ENCODE results near the gene STAT1.
"Not testable (repeated sequence)": the region's sequence is repeated elsewhere in the genome, so short reads cannot be mapped to it uniquely, and the experiment has no call there.

The STAT1 gene

DNA sequence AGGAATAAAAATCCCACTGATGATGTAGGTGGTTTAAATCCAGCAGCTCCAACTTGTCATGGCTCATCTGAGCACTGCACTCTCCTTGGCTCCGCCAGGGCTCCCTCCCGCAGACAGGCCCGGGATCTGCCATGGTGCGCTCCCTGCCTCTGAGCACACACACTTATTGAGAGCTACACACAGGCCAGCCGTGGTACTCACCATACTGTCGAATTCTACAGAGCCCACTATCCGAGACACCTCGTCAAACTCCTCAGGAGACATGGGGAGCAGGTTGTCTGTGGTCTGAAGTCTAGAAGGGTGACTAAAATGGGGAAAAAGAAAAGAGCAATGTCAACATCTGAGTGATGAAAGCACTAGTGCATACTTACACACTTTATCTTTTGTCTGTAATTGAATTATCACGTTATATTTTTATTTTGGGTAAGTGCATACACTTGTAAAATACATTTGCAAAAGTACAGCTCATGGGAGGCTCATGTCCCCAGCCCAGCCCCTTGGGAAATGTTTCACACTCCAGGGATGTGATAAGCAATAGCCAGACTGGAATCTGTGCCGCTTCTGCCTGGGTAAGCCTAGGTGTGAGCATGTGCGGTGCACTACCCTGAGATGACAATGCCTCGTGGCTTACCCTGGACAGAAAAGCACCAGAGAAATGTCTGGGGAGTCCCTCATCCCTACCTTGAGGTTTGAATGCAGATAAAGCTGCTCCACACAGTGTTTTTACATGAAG lies 39.2 kb downstream of the STAT1 start:
- peaks cover 41% of the 10 kb centered on the region for H3K36me3 ChIP-seq (ENCODE audit: insufficient read depth, low read length)
- H3K9ac ChIP-seq (ENCODE audit: low read depth, low read length) = no peak overlapping the region
- H3K9me3 ChIP-seq (ENCODE audit: control insufficient read depth, insufficient read depth, low read length) = no peaks in the 10 kb centered on the region; the same call in 1 of the 2 replicates
- H3K4me1 ChIP-seq (ENCODE audit: insufficient read depth, low read length) = no peaks in the 10 kb centered on the region

DNA sequence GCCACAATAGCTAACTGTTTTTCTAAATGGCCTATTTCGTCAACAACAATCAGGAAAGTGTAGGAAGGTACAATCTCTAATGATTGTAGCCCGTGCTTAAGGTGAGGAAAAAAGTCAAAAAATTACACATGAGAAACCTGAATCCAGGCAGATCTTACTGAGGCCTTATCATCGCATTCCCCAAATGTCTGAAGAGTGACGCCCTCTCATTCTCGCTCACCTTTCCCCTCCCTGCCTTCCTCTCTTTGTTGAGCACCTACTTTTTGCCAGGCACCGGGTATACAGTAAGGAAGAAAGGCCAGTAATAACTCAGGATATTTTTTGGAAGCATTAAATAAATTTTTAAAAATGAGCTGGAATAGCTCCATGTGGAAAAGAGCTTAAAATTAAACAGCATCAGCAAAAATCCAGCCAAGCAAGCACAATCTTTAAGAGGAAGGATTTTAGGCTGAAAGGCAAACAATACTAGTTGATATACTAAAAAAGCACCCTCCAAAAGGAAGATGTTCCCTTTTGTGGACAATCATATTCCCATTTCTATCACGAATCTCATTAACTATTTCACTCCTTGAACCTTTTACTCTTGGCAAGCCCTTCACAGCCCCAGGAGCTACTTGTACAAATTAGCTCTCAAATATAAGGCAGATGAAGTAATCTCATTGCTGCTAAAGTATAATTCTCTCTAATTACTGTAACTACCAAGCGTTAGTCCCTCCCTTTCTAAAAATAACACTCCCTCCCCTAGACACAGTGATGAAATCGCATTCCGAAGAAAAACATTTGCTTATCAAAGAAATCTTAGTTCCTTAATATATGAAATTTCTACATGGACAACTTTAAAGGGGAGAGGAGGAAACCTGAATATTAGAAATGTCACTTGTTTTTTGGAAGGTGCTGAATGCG lies 40.0 kb downstream of the STAT1 start:
- H3K36me3 ChIP-seq (ENCODE audit: insufficient read depth, low read length) = peaks cover 41% of the 10 kb centered on the region
- no peak overlapping the region for H3K9ac ChIP-seq (ENCODE audit: low read depth, low read length)
- H3K4me1 ChIP-seq (ENCODE audit: insufficient read depth, low read length) = no peaks in the 10 kb centered on the region
- H3K9me3 ChIP-seq (ENCODE audit: control insufficient read depth, insufficient read depth, low read length) = no peaks in the 10 kb centered on the region; the same call in 1 of the 2 replicates

- Histone ChIP-seq H3K36me3 (ENCODE audit: insufficient read depth, low read length) (peaks cover 34% of the 10 kb centered on the region), H3K4me1 (ENCODE audit: insufficient read depth, low read length) (no peaks in the 10 kb centered on the region), H3K9me3 (ENCODE audit: control insufficient read depth, insufficient read depth, low read length) (no peaks in the 10 kb centered on the region; the same call in 1 of the 2 replicates), H3K9ac (ENCODE audit: low read depth, low read length) (no peak overlapping the region)
These were observed 40.7 kb downstream of the STAT1 start for GRCh38 chr2:190973262-190973661.

DNA sequence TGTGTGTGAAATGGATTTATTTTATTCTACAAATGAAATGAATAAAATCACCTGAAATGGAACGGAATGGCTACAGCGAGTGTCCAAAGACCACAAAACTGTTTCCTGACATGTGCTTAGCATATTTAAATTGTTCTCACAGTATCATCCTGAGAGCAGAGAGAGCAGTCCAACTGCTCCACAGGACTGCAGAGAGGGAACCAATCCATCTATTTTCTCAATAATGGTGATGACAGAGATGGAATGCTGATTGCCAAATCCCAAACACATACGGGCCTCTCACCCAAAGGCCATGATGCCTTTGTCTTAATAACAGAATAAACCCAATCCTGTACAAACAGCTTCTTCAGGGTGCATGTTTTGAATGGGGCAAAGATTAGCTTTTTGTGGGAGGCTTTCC lies 41.1 kb downstream of the STAT1 start:
- peaks cover 33% of the 10 kb centered on the region for H3K36me3 ChIP-seq (ENCODE audit: insufficient read depth, low read length)
- no peaks in the 10 kb centered on the region; the same call in 1 of the 2 replicates for H3K9me3 ChIP-seq (ENCODE audit: control insufficient read depth, insufficient read depth, low read length)
- H3K9ac ChIP-seq (ENCODE audit: low read depth, low read length) = no peak overlapping the region
- no peaks in the 10 kb centered on the region for H3K4me1 ChIP-seq (ENCODE audit: insufficient read depth, low read length)

DNA sequence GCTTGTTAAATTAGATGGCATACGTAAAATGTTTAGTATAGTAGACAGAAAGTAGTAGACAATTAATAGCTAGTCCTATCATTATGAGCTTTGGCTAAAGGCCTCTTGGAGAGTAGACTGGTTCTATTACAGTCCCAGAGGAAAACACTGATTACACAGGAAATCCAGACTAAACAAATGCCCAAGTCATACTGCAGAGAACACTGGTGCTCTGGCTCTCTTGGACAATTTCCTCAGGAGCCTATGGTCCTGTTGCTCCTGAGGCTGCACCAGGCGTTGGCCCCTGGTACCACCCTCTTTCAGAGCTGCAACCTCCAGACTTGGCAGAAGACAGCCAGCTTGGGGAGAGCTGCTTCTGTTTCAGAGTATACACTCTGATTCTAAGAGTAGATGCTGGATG lies 41.8 kb downstream of the STAT1 start:
- no peak overlapping the region for H3K9ac ChIP-seq (ENCODE audit: low read depth, low read length)
- no peaks in the 10 kb centered on the region; the same call in 1 of the 2 replicates for H3K9me3 ChIP-seq (ENCODE audit: control insufficient read depth, insufficient read depth, low read length)
- H3K36me3 ChIP-seq (ENCODE audit: insufficient read depth, low read length) = peaks cover 33% of the 10 kb centered on the region
- no peaks in the 10 kb centered on the region for H3K4me1 ChIP-seq (ENCODE audit: insufficient read depth, low read length)

- H3K36me3 ChIP-seq (ENCODE audit: insufficient read depth, low read length) = peaks cover 26% of the 10 kb centered on the region
- H3K9me3 ChIP-seq (ENCODE audit: control insufficient read depth, insufficient read depth, low read length) = no peaks in the 10 kb centered on the region; the same call in 1 of the 2 replicates
- H3K9ac ChIP-seq (ENCODE audit: low read depth, low read length) = no peak overlapping the region
- H3K4me1 ChIP-seq (ENCODE audit: insufficient read depth, low read length) = no peaks in the 10 kb centered on the region
These were observed 43.0 kb downstream of the STAT1 start for GRCh38 chr2:190970873-190971506.

GRCh38 chr2:190970160-190970559 lies 43.8 kb downstream of the STAT1 start:
- H3K9ac ChIP-seq (ENCODE audit: low read depth, low read length) = no peak overlapping the region
- H3K36me3 ChIP-seq (ENCODE audit: insufficient read depth, low read length) = peaks cover 21% of the 10 kb centered on the region
- H3K4me1 ChIP-seq (ENCODE audit: insufficient read depth, low read length) = no peaks in the 10 kb centered on the region
- no peaks in the 10 kb centered on the region; the same call in 1 of the 2 replicates for H3K9me3 ChIP-seq (ENCODE audit: control insufficient read depth, insufficient read depth, low read length)

DNA sequence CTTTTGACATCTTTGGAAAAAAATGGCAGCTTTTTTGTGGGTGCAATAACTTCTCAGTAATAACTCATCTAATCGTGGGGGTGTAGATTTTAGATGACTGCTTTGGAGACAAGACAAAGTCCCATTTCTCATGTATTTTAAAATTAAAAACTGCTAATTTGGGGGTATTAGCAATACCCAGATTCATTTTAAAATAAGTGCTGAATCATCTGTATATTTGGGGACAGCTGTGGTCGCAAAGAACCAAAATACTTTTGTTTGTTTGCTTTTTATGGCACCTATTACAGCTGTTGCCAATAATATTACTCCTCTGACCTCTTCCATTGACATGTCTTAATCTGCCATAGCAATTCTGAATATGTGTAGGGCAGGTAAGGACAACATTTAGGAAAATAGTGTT lies 45.4 kb downstream of the STAT1 start:
- Histone ChIP-seq H3K9me3 (ENCODE audit: control insufficient read depth, insufficient read depth, low read length) (no peaks in the 10 kb centered on the region; the same call in 1 of the 2 replicates), H3K36me3 (ENCODE audit: insufficient read depth, low read length) (peaks cover 25% of the 10 kb centered on the region), H3K9ac (ENCODE audit: low read depth, low read length) (no peak overlapping the region), H3K4me1 (ENCODE audit: insufficient read depth, low read length) (no peaks in the 10 kb centered on the region)

DNA sequence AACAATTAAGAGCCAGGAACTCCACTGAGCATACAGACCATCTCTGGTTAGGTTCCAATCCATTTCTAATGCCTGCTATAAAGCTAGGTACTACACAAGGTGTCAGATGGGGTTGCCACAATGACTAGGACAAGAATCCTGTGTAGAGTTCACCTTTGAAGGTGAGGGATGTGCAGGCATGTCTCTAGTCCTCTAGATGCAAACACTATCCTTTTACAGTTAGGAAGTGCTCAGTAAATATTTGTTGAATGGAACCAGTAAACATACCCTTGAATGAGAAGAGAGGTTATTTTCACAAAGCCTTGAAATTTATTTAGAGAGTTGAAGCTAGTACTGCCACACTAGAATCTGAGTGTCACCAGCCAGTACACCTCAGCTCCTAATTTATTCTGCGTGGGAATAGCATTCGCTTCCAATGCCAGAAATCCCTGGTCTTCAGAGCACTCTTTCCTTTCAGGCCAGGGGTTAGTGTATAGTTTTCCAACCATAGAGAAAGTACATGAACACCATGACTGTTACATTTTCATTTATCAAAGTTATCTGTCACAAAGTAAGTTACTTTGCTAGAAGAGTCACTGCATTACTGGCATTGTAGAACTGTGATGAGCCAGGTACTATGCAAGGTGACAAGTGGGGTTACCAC lies 48.3 kb downstream of the STAT1 start:
- Histone ChIP-seq H3K36me3 (ENCODE audit: insufficient read depth, low read length) (peaks cover 12% of the 10 kb centered on the region), H3K4me1 (ENCODE audit: insufficient read depth, low read length) (no peaks in the 10 kb centered on the region), H3K9ac (ENCODE audit: low read depth, low read length) (no peak overlapping the region), H3K9me3 (ENCODE audit: control insufficient read depth, insufficient read depth, low read length) (no peaks in the 10 kb centered on the region)

DNA sequence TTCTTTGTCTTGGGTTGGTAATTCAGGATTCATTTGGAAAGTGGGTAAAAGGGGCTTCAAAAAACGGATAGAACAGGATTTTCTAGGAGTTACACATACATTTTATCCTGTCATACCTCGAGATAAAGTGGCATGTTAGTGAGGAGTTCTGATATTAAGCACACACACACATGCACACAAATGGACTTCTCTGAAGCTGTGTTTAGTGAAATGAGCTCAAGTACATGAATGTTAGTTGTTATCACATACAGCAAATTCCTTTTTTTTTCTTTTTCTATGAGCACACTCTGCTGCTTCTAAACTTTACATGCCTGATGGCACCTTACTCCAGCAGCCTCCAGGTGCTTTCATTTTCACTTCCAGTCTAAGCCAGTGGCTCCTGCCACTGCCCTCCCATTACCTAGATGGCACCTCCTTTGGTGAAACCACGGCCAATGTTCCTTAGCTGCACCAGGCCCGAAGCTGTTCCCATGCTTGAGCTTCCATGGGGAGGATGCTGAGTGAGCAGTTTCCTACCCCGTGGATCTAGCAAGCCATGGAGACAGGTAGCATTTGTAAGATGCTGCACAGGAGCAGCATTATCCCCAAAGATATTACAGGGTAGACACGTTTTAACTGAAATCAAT lies 49.7 kb downstream of the STAT1 start:
- Histone ChIP-seq H3K9me3 (ENCODE audit: control insufficient read depth, insufficient read depth, low read length) (no peaks in the 10 kb centered on the region), H3K4me1 (ENCODE audit: insufficient read depth, low read length) (no peaks in the 10 kb centered on the region), H3K36me3 (ENCODE audit: insufficient read depth, low read length) (peaks cover 4% of the 10 kb centered on the region; the same call in 1 of the 2 replicates), H3K9ac (ENCODE audit: low read depth, low read length) (no peak overlapping the region)

- Histone ChIP-seq H3K9ac (ENCODE audit: low read depth, low read length) (no peak overlapping the region), H3K36me3 (ENCODE audit: insufficient read depth, low read length) (peaks cover 4% of the 10 kb centered on the region; the same call in 1 of the 2 replicates), H3K4me1 (ENCODE audit: insufficient read depth, low read length) (no peaks in the 10 kb centered on the region), H3K9me3 (ENCODE audit: control insufficient read depth, insufficient read depth, low read length) (no peaks in the 10 kb centered on the region)
These were observed 50.9 kb downstream of the STAT1 start for GRCh38 chr2:190963088-190963487.

DNA sequence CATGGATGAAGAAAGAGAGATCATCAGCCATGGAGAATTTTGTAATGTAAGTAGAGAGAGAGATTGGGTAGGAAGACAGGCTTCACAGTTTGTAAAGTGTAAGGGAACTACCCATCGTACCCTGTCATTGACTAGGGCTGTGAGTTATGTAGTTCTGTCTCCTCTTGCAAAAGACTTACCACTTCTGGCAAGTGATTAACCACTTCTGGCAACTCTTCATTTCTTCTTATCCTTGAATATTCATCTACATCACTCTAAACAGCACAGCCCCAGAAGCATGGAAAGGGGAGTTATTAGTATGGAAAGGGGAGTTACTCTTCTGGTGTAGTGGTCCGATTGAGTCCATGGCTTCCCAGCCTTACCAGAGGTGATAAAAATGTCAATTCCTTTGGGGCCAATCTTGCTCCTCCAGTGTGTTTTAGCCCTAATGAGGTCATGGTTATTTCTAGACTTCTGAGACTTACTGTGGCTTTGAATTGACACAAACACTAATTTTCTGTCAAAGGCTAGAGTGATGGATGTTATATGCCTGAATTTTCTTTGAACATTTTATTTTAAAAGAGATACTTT lies 52.0 kb downstream of the STAT1 start:
- Histone ChIP-seq H3K9ac (ENCODE audit: low read depth, low read length) (no peak overlapping the region), H3K36me3 (ENCODE audit: insufficient read depth, low read length) (peaks cover 4% of the 10 kb centered on the region; the same call in 1 of the 2 replicates), H3K9me3 (ENCODE audit: control insufficient read depth, insufficient read depth, low read length) (no peaks in the 10 kb centered on the region), H3K4me1 (ENCODE audit: insufficient read depth, low read length) (no peaks in the 10 kb centered on the region)

GRCh38 chr2:190961117-190961516 lies 52.9 kb downstream of the STAT1 start:
- H3K9ac ChIP-seq (ENCODE audit: low read depth, low read length); H3K9me3 ChIP-seq (ENCODE audit: control insufficient read depth, insufficient read depth, low read length); H3K4me1 ChIP-seq (ENCODE audit: insufficient read depth, low read length); H3K36me3 ChIP-seq (ENCODE audit: insufficient read depth, low read length): not testable (repeated sequence)
